WERI-Rb-1 (cell line): ENCODE measurements around the gene ACSS2.
"Not testable (repeated sequence)": the region's sequence is repeated elsewhere in the genome, so short reads cannot be mapped to it uniquely, and the experiment has no call there.

Experiments used
- DNase-seq: peaks from one replicate; pipeline ENCODE4 v3.0.0-alpha.2; 2020
- H3K27ac ChIP-seq: fragments of 250-450 bp; sonication (Bioruptor Pico); 2 replicates; pipeline ENCODE4 v1.5.1; 2020; ENCODE audit warnings: mild to moderate bottlenecking, moderate library complexity
- H3K27me3 ChIP-seq: fragments of 250-450 bp; sonication (Bioruptor Pico); 2 replicates; pipeline ENCODE4 v1.5.1; 2021; ENCODE audit warnings: mild to moderate bottlenecking, low read depth, moderate library complexity; ENCODE audit not compliant: insufficient read depth, severe bottlenecking
- H3K36me3 ChIP-seq: fragments of 250-450 bp; sonication (Bioruptor Pico); 2 replicates; pipeline ENCODE4 v1.5.1; 2020; ENCODE audit warnings: mild to moderate bottlenecking, moderate library complexity
- H3K4me3 ChIP-seq: 2 replicates; pipeline ENCODE4 v1.5.1; 2011; ENCODE audit warnings: low read depth, mild to moderate bottlenecking, control low read depth, low read length
- H3K9me3 ChIP-seq: fragments of 250-450 bp; sonication (Bioruptor Pico); 2 replicates; pipeline ENCODE4 v1.5.1; 2021; ENCODE audit warnings: mild to moderate bottlenecking, moderate library complexity; ENCODE audit not compliant: severe bottlenecking
- TF ChIP-seq, protein P1 (sequence below): IDR thresholded peaks from 2 replicates; pipeline ENCODE4 v1.5.1; 2011; ENCODE audit warnings: low read depth, mild to moderate bottlenecking, control low read depth, inconsistent platforms, low read length

Gene ACSS2

DNA sequence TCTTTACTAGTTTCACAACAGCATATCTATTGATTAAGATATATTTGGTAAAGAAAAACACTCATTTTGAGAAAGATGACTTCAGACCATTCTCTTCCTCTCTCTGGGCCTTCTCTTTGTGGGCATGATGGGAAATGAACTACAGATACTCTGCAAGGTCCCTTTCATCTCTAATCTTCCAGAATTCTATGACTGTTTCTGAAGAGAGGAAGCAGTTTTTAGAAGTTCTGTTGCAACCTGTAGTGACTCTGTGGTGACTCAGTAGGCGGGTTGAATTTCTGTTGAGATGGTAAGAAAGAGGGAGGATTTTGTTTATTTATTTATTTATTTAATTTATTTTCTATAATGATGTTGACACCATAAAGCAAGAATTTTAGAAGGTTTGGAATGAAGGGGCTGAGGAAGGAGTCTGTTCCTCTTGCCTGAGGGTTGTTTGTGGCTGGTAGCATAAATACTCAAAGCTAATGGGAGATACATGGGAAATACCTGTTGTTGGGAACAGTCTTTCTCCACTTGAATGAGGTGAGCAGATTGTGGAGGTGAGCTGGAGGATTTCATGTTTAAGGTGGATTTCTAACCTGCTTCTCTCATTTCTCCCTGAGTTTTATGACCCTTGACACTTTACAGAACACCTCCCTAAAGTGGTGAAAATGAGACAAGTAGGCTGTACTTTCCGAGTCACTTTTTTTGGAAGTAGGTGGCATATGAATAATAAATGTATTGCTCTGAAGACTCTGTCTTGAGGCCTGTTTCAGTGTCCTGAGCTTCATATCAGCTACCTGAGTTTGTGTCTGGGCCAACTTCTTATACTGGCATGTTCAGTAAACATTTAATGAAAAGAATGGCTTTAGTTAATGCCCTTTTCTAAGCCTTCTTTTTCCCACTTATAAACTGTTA is 15.0 kb downstream of the ACSS2 start:
- H3K9me3 ChIP-seq, result no peaks in the 10 kb centered on the region
- no peak for DNase-seq
- no peak overlapping the region for H3K4me3 ChIP-seq
- TF ChIP-seq, protein P1, sequence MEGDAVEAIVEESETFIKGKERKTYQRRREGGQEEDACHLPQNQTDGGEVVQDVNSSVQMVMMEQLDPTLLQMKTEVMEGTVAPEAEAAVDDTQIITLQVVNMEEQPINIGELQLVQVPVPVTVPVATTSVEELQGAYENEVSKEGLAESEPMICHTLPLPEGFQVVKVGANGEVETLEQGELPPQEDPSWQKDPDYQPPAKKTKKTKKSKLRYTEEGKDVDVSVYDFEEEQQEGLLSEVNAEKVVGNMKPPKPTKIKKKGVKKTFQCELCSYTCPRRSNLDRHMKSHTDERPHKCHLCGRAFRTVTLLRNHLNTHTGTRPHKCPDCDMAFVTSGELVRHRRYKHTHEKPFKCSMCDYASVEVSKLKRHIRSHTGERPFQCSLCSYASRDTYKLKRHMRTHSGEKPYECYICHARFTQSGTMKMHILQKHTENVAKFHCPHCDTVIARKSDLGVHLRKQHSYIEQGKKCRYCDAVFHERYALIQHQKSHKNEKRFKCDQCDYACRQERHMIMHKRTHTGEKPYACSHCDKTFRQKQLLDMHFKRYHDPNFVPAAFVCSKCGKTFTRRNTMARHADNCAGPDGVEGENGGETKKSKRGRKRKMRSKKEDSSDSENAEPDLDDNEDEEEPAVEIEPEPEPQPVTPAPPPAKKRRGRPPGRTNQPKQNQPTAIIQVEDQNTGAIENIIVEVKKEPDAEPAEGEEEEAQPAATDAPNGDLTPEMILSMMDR, result no peak
- no peak overlapping the region for H3K27ac ChIP-seq
- H3K36me3 ChIP-seq, result no peaks in the 10 kb centered on the region
- no peaks in the 10 kb centered on the region for H3K27me3 ChIP-seq

DNA sequence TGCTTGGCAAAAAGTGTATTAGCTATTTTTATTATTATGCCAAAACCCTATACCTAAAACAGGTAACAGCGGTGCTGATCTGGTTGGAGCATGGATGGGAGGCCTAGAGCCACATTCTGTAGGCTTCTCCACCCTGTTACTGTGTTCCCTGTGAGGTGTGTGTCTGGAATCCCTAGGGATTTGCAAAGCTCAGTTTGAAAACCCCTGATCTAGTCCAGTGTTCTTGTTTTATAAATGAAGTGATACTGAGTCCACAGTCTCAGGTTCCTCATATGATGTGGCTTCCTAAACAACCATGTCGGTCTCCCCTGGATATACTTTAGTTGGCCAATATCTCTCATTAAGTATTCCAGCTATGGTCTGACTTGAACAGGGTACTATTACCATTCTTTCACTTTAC is 16.3 kb downstream of the ACSS2 start:
- no peaks in the 10 kb centered on the region for H3K36me3 ChIP-seq
- no peak for DNase-seq

DNA sequence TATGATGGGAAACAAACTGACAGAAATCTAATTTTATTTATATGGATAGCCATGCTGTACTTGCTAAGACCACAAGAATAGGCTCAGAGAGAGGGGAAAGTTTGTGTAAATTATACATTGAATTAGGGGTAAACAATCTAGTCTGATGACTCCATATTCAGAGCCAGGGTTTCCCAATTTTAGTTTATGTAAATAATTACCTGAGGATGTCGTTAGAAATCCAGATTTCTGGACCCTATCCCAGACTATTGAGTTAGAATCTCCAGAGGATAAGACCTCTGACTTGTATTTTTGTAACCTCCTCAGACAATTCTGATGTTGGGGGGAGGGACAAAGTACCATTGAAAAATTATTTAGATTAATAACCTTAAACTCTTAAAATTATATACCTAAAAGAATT is 18.3 kb downstream of the ACSS2 start:
- Histone ChIP-seq H3K27me3 (no peaks in the 10 kb centered on the region), H3K9me3 (no peaks in the 10 kb centered on the region), H3K4me3 (no peak overlapping the region), H3K36me3 (no peaks in the 10 kb centered on the region), H3K27ac (no peak overlapping the region)
- no peak for DNase-seq
- TF ChIP-seq, protein P1, result no peak

More for the DNA sequence above, 16.3 kb downstream of the ACSS2 start:
- no peak overlapping the region for H3K27ac ChIP-seq
- no peaks in the 10 kb centered on the region for H3K27me3 ChIP-seq
- no peaks in the 10 kb centered on the region for H3K9me3 ChIP-seq
- H3K4me3 ChIP-seq, result no peak overlapping the region
- TF ChIP-seq, protein P1, result no peak

DNA sequence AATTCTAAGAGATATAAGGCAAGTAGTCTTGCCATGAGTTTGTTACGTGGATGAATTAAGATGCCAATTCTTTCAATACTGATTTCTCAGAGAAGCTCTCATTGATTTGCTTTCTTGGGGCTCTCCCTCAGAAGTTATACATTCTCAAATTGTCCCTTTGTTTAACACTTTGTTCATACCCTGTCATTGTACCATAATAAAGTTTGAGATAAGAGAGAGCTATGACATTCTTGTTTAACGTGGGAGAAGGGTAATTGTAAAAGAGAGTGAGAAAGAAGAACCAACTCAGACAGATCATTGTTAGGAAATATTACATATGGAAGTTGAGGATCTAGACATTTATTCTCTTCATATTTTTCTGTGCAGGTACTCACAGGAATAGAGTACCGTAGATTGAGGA is 19.1 kb downstream of the ACSS2 start:
- TF ChIP-seq, protein P1, result no peak
- DNase-seq, result no peak
- H3K27ac ChIP-seq, result no peak overlapping the region
- H3K36me3 ChIP-seq, result no peaks in the 10 kb centered on the region
- H3K4me3 ChIP-seq, result no peak overlapping the region
- H3K27me3 ChIP-seq, result no peaks in the 10 kb centered on the region
- no peaks in the 10 kb centered on the region for H3K9me3 ChIP-seq

DNA sequence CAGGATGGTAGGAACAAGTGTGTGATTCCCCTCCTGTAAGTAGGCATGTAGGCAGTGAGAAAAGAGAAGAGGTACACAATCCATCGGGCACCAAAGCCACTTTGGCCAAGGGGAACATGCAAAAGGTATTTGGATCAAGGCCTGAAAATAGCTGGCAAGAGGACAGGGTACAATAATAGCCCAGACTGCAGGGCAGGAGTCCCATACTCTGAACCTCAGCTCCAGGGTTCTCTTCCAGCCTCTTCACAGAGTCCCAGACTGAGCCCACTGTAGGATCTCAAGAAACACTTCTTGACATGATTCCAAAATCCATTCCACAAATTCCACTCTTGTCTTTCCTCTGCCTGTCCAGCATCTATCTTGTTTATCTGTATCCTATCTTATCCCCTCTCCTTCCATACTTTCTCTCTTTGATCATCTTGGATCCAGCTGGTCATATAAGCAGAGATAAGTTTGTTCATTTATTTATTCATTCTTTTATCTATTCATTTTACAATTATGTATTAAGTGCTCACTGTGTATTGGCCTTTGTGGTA is 19.7 kb downstream of the ACSS2 start:
- Histone ChIP-seq H3K27me3 (no peaks in the 10 kb centered on the region), H3K27ac (no peak overlapping the region), H3K9me3 (no peaks in the 10 kb centered on the region), H3K4me3 (no peak overlapping the region), H3K36me3 (no peaks in the 10 kb centered on the region)
- TF ChIP-seq, protein P1, result no peak
- DNase-seq, result no peak

DNA sequence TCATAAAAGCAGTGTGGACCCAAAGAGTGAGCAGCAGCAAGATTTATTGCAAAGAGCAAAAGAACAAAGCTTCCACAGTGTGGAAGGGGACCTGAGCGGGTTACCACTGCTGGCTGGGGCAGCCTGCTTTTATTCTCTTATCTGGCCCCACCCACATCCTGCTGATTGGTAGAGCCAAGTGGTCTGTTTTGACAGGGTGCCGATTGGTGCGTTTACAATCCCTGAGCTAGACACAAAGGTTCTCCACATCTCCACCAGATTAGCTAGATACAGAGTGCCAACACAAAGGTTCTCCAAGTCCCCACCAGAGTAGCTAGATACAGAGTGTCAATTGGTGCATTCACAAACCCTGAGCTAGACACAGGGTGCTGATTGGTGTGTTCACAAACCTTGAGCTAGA is 21.7 kb downstream of the ACSS2 start:
- not testable (repeated sequence) for DNase-seq, H3K36me3 ChIP-seq, H3K27ac ChIP-seq, H3K9me3 ChIP-seq, H3K4me3 ChIP-seq, H3K27me3 ChIP-seq

DNA sequence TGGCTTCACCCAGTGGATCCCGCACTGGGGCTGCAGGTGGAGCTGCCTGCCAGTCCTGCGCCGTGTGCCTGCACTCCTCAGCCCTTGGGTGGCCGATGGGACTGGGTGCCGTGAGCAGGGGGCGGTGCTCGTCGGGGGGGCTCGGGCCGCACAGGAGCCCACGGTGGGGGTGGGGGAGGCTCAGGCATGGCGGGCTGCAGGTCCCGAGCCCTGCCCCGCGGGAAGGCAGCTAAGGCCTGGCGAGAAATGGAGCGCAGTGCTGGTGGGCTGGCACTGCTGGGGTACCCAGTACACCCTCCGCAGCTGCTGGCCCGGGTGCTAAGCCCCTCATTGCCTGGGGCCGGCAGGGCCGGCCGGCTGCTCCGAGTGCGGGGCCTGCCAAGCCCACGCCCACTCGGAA is 22.3 kb downstream of the ACSS2 start:
- not testable (repeated sequence) for DNase-seq, H3K4me3 ChIP-seq, H3K27me3 ChIP-seq, H3K27ac ChIP-seq, H3K36me3 ChIP-seq, H3K9me3 ChIP-seq
